ENCODE results near the gene NKAIN2.

DNA sequence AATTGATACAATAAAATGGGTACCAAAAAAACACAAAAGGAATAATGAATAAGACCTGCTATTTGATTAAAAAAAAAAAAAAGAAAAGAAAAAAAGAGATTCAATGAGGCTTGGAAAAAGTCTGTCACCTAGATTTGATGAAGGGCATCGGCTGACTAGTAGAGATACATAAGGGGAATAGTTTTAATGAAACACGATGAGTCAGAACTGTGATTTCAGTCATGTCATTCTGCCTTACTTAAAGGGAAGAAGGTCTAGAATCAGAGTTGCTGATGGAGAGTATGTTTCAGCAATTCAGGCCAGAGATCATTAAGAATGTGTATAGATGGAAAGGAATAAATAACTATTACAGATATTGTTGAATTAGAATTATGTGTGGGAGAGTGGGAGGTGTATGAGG, 592.7 kb downstream of the NKAIN2 start:
- TF ChIP-seq, protein P1, sequence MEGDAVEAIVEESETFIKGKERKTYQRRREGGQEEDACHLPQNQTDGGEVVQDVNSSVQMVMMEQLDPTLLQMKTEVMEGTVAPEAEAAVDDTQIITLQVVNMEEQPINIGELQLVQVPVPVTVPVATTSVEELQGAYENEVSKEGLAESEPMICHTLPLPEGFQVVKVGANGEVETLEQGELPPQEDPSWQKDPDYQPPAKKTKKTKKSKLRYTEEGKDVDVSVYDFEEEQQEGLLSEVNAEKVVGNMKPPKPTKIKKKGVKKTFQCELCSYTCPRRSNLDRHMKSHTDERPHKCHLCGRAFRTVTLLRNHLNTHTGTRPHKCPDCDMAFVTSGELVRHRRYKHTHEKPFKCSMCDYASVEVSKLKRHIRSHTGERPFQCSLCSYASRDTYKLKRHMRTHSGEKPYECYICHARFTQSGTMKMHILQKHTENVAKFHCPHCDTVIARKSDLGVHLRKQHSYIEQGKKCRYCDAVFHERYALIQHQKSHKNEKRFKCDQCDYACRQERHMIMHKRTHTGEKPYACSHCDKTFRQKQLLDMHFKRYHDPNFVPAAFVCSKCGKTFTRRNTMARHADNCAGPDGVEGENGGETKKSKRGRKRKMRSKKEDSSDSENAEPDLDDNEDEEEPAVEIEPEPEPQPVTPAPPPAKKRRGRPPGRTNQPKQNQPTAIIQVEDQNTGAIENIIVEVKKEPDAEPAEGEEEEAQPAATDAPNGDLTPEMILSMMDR (IDR thresholded peaks at IDR 0.05 in 4 of 5, conservative IDR thresholded peaks at IDR 0.05 in 1 of 5) = no peak
- TF ChIP-seq POLR2A (IDR thresholded peaks at IDR 0.05) = no peak
